Activated T-helper 2 cell treated with anti-CD3 and anti-CD28 coated beads, Interferon-gamma antibody, Interleukin-2, Interleukin-4, amounts not matched to agents 10 μg/mL and 5 μg/mL and 100 μg/mL, durations not matched to agents 14 hours and 24 hours and 36 hours (primary cell): ENCODE measurements around the gene YIPF6. TPM values are rescaled to one million over a fixed set of nuclear protein-coding genes. Genes with fewer than 3 reads are reported as not detected.
"Not testable (repeated sequence)": the region's sequence is repeated elsewhere in the genome, so short reads cannot be mapped to it uniquely, and the experiment has no call there.

Source experiments
- DNase-seq: peaks from one replicate; pipeline ENCODE4 v3.0.0; 2021; ENCODE audit warnings: low spot score
- H3K27ac Mint-ChIP-seq: one replicate; pipeline ENCODE4 v1.8.0; 2021; ENCODE audit warnings: mixed read lengths
- H3K27me3 Mint-ChIP-seq: one replicate; pipeline ENCODE4 v1.8.0; 2021; ENCODE audit warnings: low read depth, mixed read lengths
- H3K36me3 Mint-ChIP-seq: one replicate; pipeline ENCODE4 v1.8.0; 2021; ENCODE audit warnings: low read depth, mixed read lengths
- H3K4me1 Mint-ChIP-seq: one replicate; pipeline ENCODE4 v1.8.0; 2021; ENCODE audit warnings: low read depth, mixed read lengths
- H3K4me3 Mint-ChIP-seq: one replicate; pipeline ENCODE4 v1.8.0; 2021; ENCODE audit warnings: low read depth, mild to moderate bottlenecking, moderate library complexity, mixed read lengths
- H3K9me3 Mint-ChIP-seq: one replicate; pipeline ENCODE4 v1.8.0; 2021; ENCODE audit warnings: mixed read lengths
- intact Hi-C: fragments of 100-400 bp; cut with micrococcal nuclease; formaldehyde crosslinking; loops from one replicate; pipeline ENCODE4 v1.15.1; 2023
- total RNA-seq: library from RNA; stranded (reverse); gene quantifications from 2 replicates; pipeline ENCODE4 v1.2.3, GENCODE V29; 2022

YIPF6 gene
- total RNA-seq, 1 donor from 2014 or later = 26.2 TPM

GRCh38 chrX:68487924-68488323, 10.9 kb upstream of the YIPF6 start:
- H3K4me1 Mint-ChIP-seq = peaks cover 2% of the 10 kb centered on the region
- H3K4me3 Mint-ChIP-seq = no peak overlapping the region
- DNase-seq = no peak
- H3K27me3 Mint-ChIP-seq = no peaks in the 10 kb centered on the region
- no peaks in the 10 kb centered on the region for H3K9me3 Mint-ChIP-seq
- no peaks in the 10 kb centered on the region for H3K36me3 Mint-ChIP-seq
- intact Hi-C loops = no loop called here
- no peak overlapping the region for H3K27ac Mint-ChIP-seq

DNA sequence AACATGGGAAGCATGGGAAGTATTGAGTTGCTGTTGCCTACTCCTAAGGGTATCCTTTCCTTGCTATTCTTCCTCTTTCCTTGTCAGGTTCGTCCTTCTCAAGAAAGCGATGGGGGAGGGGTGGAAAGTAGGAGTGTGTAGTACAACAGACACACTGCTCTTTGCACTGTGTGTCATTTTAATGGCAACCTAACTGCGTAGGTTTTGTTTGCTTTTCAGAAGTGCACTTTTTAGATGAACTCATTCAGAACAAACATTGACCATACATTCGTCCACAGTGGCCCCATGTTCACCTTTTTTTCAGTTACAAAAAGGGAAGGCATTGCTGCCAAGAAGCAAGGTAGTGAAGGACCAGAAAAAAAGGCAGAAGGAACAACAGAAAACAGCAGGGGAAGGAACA, 10.2 kb upstream of the YIPF6 start:
- no peaks in the 10 kb centered on the region for H3K9me3 Mint-ChIP-seq
- H3K36me3 Mint-ChIP-seq = no peaks in the 10 kb centered on the region
- no peaks in the 10 kb centered on the region for H3K27me3 Mint-ChIP-seq
- peaks cover 2% of the 10 kb centered on the region for H3K4me1 Mint-ChIP-seq
- intact Hi-C loops = no loop called here
- DNase-seq = no peak
- H3K27ac Mint-ChIP-seq = no peak overlapping the region
- H3K4me3 Mint-ChIP-seq = no peak overlapping the region

- no peak for DNase-seq
- H3K36me3 Mint-ChIP-seq = no peaks in the 10 kb centered on the region
- peaks cover 2% of the 10 kb centered on the region for H3K27me3 Mint-ChIP-seq
- H3K9me3 Mint-ChIP-seq = no peaks in the 10 kb centered on the region
- no peak overlapping the region for H3K27ac Mint-ChIP-seq
- peaks cover 2% of the 10 kb centered on the region for H3K4me1 Mint-ChIP-seq
- no peak overlapping the region for H3K4me3 Mint-ChIP-seq
- intact Hi-C loops = no loop called here
Observed at GRCh38 chrX:68490644-68491043, 8.2 kb upstream of the YIPF6 start.

GRCh38 chrX:68492583-68492982, 6.3 kb upstream of the YIPF6 start:
- DNase-seq = no peak
- intact Hi-C loops = no loop called here
- Mint-ChIP-seq H3K9me3 (no peaks in the 10 kb centered on the region), H3K36me3 (no peaks in the 10 kb centered on the region), H3K27ac (no peak overlapping the region), H3K4me3 (no peak overlapping the region), H3K4me1 (peaks cover 2% of the 10 kb centered on the region), H3K27me3 (peaks cover 2% of the 10 kb centered on the region)

GRCh38 chrX:68493776-68494175, 5.1 kb upstream of the YIPF6 start:
- H3K27me3 Mint-ChIP-seq, H3K36me3 Mint-ChIP-seq, H3K9me3 Mint-ChIP-seq, DNase-seq, intact Hi-C loops, H3K4me3 Mint-ChIP-seq, H3K4me1 Mint-ChIP-seq, H3K27ac Mint-ChIP-seq: not testable (repeated sequence)

DNA sequence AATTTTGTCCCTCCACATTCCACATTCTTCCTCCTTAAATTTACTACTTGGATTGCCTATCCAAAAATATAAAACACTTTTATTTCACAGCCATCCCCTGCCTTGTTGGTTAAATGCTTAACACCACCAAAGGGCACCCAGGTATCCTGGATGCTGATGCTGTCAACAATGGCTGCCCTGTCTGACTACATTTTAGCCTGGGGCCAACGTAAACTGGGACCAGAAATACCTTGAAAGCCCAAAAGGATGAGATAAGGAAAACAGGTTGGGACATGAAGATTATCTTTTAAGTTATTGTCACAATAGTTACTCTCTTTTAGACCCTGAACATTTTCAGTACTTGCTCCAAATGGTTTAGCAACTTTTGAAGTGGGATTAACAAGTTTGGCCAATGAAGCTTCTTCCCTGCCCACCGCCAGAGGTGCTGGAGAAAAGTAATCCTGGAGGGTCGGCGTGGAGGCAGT, 775 bp upstream of the YIPF6 start:
- DNase-seq = no peak
- Mint-ChIP-seq H3K9me3 (no peaks in the 10 kb centered on the region), H3K27me3 (peaks cover 2% of the 10 kb centered on the region), H3K27ac (peak overlapping the region; percentile 99), H3K4me1 (peaks cover 23% of the 10 kb centered on the region), H3K4me3 (peak overlapping the region; percentile 99), H3K36me3 (peaks cover 18% of the 10 kb centered on the region)
- intact Hi-C loops = no loop called here

DNA sequence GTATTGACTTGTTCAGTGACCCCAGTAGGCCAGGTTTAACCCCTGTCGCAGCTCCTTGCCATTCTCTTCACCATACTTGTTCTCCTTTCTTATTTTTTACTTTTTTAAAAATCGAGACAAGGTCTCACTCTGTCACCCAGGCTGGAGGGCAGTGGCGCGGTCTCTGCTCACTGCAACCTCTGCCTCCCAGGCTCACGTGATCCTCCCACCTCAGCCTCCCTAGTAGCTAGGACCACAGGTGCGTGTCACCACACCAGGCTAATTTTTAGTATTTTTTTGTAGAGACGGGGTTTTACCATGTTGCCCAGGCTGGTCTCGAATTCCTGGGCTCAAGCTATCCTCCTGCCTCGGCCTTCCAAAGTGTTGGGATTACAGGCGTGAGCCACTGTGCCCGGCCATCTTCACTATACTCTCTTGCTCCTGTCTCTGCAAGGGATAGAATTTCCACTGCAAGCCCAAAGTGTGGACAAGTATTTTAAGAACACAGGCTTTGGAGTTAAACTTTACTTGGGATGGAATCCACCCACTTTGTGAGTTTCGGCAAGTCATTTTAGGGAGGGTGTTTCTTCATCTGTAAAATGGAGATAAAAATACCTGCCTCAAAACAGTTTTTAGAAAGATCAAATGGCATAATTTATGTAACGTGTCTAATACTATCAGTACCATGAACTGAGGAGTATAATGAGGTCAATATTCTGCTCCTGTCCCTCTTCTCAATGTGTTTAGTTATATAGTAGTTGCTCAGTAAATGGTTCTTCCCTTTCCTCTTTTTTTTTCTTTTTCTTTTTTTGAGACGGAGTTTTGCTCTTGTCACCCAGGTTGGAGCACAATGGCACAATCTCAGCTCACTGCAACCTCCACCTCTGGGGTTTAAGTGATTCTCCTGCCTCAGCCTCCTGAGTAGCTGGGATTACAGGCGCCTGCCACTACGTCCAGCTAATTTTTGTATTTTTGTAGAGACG, 973 bp downstream of the YIPF6 start:
- Mint-ChIP-seq H3K36me3 (peaks cover 29% of the 10 kb centered on the region), H3K27ac (peak overlapping the region; percentile 99), H3K4me1 (peaks cover 40% of the 10 kb centered on the region), H3K9me3 (no peaks in the 10 kb centered on the region), H3K27me3 (peaks cover under 1% of the 10 kb centered on the region), H3K4me3 (peak overlapping the region; percentile 99)
- no peak for DNase-seq
- intact Hi-C loops = loop anchor here (5.0 to 10.0 kb wide), 2 partner anchors 192 to 315 kb away; no protein-coding TSS in a partner anchor

DNA sequence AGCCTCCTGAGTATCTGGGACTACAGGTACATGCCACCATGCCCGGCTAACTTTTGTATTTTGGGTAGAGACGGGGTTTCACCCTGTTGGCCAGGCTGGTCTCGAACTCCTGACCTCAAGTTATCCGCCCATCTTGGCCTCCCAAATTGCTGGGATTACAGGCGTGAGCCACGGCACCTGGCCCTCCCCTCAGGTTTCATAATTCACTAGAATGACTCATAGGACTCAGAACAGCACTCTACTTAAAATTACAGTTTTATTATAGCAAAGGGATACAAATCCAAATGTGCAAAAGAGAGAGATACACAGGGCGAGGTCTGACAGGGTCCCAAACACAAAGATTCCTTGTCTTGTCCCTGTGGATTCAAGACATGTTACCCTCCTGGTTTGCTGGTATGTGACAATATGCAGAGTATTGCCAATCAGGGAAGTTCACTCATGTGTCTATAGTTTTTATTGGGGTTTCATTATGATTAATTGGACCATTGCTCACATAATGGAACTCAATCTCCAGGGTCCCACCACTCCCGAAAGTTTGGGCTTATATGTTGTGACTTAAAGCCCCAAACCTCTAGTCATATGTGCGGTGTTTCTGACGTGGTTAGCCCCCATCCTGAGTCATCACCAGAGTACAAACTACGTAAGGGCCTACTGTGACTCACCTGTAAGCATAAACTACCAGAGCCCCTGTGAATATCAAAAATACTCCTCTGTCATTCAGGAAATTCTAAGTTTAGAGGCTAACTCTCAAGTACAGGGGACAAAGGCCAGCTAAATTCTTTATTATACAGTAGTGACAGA, 5.2 kb downstream of the YIPF6 start:
- Mint-ChIP-seq H3K4me3 (peak overlapping the region; percentile 17), H3K9me3 (no peaks in the 10 kb centered on the region), H3K27me3 (no peaks in the 10 kb centered on the region), H3K27ac (peak overlapping the region; percentile 78), H3K4me1 (peaks cover 57% of the 10 kb centered on the region), H3K36me3 (peaks cover 51% of the 10 kb centered on the region)
- peak; percentile 11 for DNase-seq
- intact Hi-C loops = loop anchor here (2.0 to 10.0 kb wide), 3 partner anchors 67 to 319 kb away; no protein-coding TSS in a partner anchor

DNA sequence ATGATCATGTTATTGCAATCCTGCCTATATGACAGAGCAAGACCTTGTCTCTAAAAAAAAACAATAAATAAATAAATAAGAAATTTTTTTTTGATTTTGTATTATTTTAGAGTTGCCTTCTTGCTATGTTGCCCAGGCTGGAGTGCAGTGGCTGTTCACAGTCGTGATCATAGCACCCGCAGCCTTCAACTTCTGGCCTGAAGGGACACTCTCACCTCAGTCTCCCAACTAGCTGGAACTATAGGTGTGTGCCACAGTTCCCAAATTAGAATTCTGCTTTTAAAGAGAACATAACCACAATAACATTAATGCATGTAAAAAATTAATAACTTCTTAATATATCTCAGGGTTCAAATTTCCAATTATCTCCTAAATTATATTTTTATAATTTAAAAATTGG, 7.8 kb downstream of the YIPF6 start:
- Mint-ChIP-seq H3K36me3 (peaks cover 55% of the 10 kb centered on the region), H3K9me3 (no peaks in the 10 kb centered on the region), H3K4me3 (no peak overlapping the region), H3K4me1 (peaks cover 54% of the 10 kb centered on the region), H3K27ac (no peak overlapping the region), H3K27me3 (no peaks in the 10 kb centered on the region)
- no peak for DNase-seq
- intact Hi-C loops = loop anchor here (10.0 kb wide), 1 partner anchor 322 kb away; no protein-coding TSS in a partner anchor

GRCh38 chrX:68508799-68509198, 9.9 kb downstream of the YIPF6 start:
- Mint-ChIP-seq H3K4me1 (peaks cover 37% of the 10 kb centered on the region), H3K27me3 (no peaks in the 10 kb centered on the region), H3K9me3 (no peaks in the 10 kb centered on the region), H3K27ac (peak overlapping the region; percentile 75), H3K36me3 (peaks cover 47% of the 10 kb centered on the region), H3K4me3 (no peak overlapping the region)
- intact Hi-C loops = loop anchor here (10.0 kb wide), 1 partner anchor 324 kb away; no protein-coding TSS in a partner anchor
- no peak for DNase-seq

- Mint-ChIP-seq H3K4me1 (peaks cover 17% of the 10 kb centered on the region), H3K27me3 (no peaks in the 10 kb centered on the region), H3K4me3 (no peak overlapping the region), H3K36me3 (peaks cover 39% of the 10 kb centered on the region), H3K27ac (no peak overlapping the region), H3K9me3 (no peaks in the 10 kb centered on the region)
- intact Hi-C loops = loop anchor here (2.0 kb wide), 1 partner anchor 200 kb away; no protein-coding TSS in a partner anchor
- DNase-seq = no peak
Observed at GRCh38 chrX:68511255-68511654, 12.4 kb downstream of the YIPF6 start.

DNA sequence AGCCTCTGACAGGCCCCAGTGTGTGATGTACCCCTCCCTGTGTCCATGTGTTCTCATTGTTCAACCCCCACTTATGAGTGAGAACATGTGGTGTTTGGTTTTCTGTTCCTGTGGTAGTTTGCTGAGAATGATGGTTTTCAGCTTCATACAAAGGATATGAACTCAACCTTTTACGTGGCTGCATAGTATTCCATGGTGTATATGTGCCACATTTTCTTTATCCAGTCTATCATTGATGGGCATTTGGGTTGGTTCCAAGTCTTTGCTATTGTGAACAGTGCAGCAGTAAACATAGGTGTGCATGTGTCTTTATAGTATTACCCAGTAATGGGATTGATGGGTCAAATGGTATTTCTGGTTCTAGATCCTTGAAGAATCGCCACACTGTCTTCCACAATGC, 25.8 kb downstream of the YIPF6 start:
- H3K4me3 Mint-ChIP-seq, H3K27me3 Mint-ChIP-seq, H3K27ac Mint-ChIP-seq, H3K4me1 Mint-ChIP-seq, DNase-seq, H3K9me3 Mint-ChIP-seq, intact Hi-C loops: not testable (repeated sequence)
- peaks cover 76% of the 10 kb centered on the region for H3K36me3 Mint-ChIP-seq
